GM18517 (cell line): Measurements from ENCODE around the gene SNAI1.
"Not testable (repeated sequence)": the region's sequence is repeated elsewhere in the genome, so short reads cannot be mapped to it uniquely, and the experiment has no call there.

Source experiments
- ATAC-seq: cut with Tn5 transposase; IDR thresholded peaks from one replicate; pipeline ENCODE4 v1.9.1; 2021; ENCODE audit warnings: mild to moderate bottlenecking, moderate library complexity; ENCODE audit not compliant: unreplicated experiment

SNAI1 gene

GRCh38 chr20:49985617-49986016, 2.8 kb downstream of the SNAI1 start:
- ATAC-seq, result no peak

GRCh38 chr20:49986049-49986448, 3.3 kb downstream of the SNAI1 start:
- ATAC-seq, result no peak

- no peak for ATAC-seq
Observed at GRCh38 chr20:49987015-49987867, 4.5 kb downstream of the SNAI1 start.

- no peak for ATAC-seq
Observed at GRCh38 chr20:49987868-49988690, 5.3 kb downstream of the SNAI1 start.

DNA sequence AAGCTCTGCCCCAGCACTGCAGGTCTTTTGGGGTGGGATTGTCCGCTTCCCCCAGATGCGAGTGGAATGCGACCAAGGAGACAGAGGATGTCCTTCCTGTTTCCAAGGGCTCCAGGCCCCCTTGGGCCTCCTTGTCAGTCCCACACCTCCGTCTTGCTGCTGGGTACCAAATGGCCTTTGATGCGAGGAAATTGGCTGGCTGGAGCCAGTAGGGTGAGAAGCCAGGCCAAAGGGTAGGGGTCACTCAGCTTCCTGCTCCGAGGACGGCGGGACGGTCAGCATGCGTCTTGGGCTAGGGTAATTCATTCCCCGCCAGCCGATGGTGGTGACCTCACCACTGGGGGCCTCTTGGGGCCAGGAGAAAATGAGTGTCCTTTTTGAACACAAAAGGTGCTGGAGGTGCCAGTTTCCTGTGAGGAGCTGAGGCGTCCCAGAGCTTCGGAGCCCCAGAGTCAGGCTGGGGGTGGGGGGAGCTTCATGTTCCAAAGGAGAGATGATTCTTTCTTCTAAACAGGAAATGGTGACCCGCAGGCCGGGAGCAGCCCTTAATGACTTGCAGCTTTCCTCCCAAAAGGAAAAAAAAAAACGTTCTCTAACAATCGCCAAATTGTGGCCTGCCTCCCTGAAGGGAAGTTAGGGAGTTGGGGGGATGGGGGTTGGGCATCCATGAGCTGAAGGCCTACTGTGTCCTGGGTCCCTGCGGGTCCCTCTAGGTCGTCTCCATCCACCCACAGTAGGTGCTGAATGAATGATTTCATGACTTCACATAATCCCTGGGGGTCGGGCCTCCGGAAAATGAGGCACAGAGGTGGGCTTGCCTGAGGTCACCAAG, 6.7 kb downstream of the SNAI1 start:
- no peak for ATAC-seq

DNA sequence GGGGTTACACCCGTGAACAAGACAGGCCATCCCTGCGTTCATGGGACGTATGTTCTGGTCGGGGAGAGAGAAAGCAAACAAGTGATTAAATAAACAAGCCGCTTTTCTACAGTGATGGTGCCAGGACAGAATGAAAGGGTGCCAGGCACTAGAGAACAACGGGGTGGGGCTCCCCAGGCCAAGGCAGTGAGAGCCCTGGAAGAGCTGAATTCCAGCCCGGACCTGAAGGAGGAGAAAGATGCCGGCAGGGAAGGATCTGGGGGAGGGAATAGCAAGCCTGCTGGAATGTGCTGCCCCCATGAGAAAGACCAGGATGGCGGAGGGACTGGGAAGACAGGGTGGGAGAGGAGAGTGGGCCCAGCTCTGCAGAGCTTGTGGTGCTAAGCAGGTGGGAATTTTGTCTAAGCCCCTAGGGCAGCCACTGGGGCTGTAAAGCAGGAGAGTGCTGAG, 7.5 kb downstream of the SNAI1 start:
- no peak for ATAC-seq

DNA sequence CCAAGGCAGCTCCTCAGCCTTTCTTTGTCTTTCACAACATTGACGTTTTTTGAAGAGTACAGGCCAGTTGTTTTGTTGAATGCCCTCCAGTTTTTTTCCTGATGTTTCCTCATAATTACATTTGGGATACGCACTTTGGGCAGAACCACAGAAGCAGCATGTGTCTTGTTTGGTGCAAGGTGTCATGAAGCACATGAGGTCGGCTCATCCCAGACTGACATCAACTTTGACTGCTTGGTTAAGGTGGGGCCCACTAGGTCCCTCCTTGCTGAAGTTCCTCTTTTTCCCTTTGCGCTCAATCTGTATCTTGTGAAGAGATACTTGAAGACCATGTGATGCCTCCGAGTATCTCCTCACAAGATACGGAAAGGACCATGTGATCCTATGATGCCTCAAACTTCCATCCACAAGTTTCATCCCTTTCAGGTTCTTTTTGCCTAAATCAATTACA, 10.5 kb downstream of the SNAI1 start:
- ATAC-seq, result no peak

GRCh38 chr20:49995586-49995985, 12.8 kb downstream of the SNAI1 start:
- no peak for ATAC-seq

DNA sequence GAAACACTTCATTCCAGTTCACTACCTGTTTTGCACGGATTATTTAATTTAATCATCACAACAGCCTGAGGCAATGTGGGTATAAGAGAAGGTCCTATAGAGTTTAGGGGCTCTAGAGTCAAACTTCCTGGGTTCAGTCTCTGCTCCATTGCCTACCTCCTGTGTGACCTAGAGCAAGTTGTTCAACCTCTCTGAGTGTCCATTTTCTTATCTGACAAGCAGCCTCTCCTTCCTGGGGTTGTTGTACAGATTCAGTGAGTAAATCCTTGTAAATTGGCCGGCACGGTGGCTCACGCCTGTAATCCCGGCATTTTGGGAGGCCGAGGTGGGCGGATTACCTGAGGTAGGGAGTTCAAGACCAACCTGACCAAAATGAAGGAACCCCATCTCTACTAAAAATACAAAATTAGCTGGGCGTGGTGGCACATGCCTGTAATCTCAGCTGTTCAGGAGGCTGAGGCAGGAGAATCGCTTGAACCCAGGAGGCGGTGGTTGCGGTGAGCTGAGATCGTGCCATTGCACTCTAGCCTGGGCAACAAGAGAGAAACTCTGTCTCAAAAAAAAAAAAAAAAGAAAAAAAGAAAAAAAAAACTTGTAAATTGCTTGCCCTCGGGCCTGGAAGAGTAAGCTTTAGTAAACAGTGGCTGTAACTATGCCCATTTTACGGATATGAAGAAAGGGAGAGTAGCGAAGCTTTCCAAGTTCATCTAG, 15.9 kb downstream of the SNAI1 start:
- not testable (repeated sequence) for ATAC-seq

GRCh38 chr20:49999329-49999728, 16.5 kb downstream of the SNAI1 start:
- ATAC-seq, result no peak

DNA sequence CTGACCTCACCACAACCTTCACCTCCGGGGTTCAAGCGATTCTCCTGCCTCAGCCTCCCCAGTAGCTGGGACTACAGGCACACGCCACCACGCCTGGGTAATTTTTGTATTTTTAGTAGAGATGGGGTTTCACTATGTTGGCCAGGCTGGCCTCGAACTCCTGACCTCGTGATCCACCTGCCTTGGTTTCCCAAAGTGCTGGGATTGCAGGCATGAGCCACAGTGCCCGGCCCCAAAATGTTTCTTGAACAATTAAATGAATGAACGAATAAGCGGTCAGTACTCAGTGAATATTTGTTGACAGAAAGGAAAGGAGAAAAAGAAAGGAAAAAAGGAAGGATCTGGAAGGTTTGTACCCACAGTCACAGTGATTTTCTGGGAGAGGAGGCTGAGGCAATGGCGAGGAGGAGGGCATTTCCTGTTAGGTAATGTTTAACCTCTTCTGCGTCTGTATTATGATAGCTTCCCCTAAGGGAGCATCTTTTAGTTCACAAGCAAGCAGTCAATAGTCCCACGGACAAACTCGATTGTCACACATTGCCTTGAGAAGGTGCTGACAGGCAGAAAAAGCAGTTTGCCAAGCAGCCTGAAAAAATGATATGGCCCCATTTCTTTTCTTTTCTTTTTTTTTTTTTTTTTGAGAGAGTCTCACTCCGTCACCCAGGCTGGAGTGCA, 17.9 kb downstream of the SNAI1 start:
- not testable (repeated sequence) for ATAC-seq

DNA sequence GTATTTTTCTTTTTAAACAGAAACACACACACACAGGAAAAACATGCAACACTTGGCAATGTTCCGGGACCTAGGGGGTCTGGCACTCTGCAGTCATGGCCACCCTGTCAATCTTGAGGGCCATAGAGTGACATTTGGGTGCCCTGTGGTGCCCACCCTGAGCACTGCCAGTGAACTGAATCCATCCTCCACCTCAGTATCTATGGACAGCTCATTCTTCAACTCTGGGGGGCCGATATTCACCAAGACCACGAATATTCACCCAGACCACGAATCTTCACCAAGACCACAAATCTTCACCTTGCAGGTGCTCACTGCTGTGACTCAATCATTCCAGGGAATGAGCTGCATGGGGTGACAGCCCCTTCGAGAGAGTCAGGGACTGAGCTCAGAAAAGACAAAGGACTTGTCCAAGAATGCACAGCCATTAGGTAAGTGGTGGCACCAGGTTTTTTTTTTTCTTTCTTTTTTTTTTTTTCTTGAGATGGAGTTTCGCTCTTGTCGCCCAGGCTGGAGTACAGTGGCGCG, 19.1 kb downstream of the SNAI1 start:
- no peak for ATAC-seq

DNA sequence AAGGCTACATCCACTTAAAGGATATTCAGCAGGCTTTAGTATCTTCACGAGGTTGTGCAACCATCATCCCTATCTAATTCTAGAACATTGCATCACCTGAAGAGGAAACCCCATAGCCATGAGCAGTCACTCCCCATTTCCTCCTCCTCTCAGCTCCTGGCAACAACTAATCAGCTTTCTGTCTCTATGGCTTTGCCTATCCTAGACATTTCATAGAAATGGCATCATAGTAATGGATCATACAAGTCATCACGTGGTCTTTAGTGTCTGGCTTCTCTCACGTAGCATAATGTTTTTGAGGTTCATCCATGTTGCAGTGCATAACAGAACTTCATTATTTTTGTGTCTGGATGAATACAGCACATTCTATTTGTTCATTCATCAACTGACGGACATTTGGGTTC, 20.5 kb downstream of the SNAI1 start:
- ATAC-seq, result no peak

GRCh38 chr20:50004229-50004628, 21.4 kb downstream of the SNAI1 start:
- ATAC-seq, result no peak

DNA sequence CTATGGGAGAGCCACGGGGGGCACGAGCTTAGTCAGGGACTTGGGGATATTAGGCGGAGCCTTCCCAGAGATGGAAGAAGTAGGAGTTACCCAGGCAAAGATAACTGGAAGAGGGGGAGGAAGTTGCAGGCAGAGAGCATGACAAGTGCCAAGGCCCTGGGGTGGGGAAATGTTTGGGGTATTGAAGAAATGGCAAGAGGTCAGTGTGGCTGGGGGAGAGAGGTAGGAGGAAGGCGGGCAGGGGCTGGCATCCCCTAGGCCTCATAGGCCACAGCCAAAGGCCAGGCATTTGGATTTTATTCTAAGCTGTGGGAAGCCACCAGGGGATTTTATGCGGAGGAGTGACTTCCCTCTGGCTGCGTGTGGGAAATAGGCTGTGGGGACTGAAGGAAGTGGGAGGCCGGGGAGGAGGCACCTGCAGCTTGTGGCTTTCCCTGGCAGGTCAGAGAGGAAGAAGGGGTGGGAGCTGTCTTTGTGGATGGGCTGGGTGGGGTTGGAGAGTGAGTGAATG, 22.7 kb downstream of the SNAI1 start:
- ATAC-seq, result no peak

GRCh38 chr20:50007369-50007768, 24.6 kb downstream of the SNAI1 start:
- ATAC-seq, result no peak

DNA sequence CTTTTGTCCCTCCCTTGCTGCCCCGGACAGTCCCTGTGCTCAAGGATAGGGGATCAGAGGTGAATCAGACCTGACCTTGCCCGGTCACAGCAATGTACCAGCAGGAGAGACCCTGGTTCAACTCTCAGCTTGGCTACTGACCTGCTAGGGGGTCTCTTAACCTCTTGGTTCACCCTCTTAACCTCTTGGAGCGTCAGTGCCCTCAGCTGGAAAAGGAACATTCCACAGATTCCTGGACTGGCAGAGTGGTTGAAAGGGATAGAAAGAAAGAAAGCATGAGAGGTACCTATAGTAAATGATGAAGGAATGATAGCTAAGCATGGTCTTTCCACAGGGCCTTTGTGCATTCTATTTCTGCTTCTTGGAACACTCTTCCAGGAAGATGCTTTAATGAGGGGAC, 25.2 kb downstream of the SNAI1 start:
- ATAC-seq, result no peak

GRCh38 chr20:50009521-50010454, 27.0 kb downstream of the SNAI1 start:
- no peak for ATAC-seq
